Measurements from ENCODE around the gene VSX1. TPM values are rescaled to one million over a fixed set of nuclear protein-coding genes. Genes with fewer than 3 reads are reported as not detected.
A peak's percentile ranks its signal among the peaks of the same experiment; 100 is the strongest.

VSX1 gene
- total RNA-seq, 1 donor, result not detected

- no peak for DNase-seq (ENCODE audit: low read depth)
- TF ChIP-seq CTCF (IDR thresholded peaks at IDR 0.05; ENCODE audit: insufficient read depth, low read length), result no peak
These were observed 46.0 kb downstream of the VSX1 start for GRCh38 chr20:25035921-25036320.

GRCh38 chr20:25033924-25034300, 48.0 kb downstream of the VSX1 start:
- DNase-seq (ENCODE audit: low read depth), result no peak
- TF ChIP-seq CTCF (IDR thresholded peaks at IDR 0.05; ENCODE audit: insufficient read depth, low read length), result no peak
- H3K4me3 ChIP-seq (ENCODE audit: low read depth, low read length), result no peak overlapping the region

More at GRCh38 chr20:25035921-25036320, 46.0 kb downstream of the VSX1 start:
- H3K4me3 ChIP-seq (ENCODE audit: low read depth, low read length), result no peak overlapping the region

- peak; percentile 23 for DNase-seq (ENCODE audit: low read depth)
These were observed 48.5 kb downstream of the VSX1 start for GRCh38 chr20:25033265-25033923.

GRCh38 chr20:25032478-25033264, 49.3 kb downstream of the VSX1 start:
- no peak overlapping the region for H3K4me3 ChIP-seq (ENCODE audit: low read depth, low read length)
- TF ChIP-seq CTCF (IDR thresholded peaks at IDR 0.05; ENCODE audit: insufficient read depth, low read length), result no peak
- DNase-seq (ENCODE audit: low read depth), result peak; percentile 33

More at GRCh38 chr20:25033265-25033923, 48.5 kb downstream of the VSX1 start:
- no peak overlapping the region for H3K4me3 ChIP-seq (ENCODE audit: low read depth, low read length)
- TF ChIP-seq CTCF (IDR thresholded peaks at IDR 0.05; ENCODE audit: insufficient read depth, low read length), result no peak

GRCh38 chr20:25032065-25032477, 49.9 kb downstream of the VSX1 start:
- H3K4me3 ChIP-seq (ENCODE audit: low read depth, low read length), result no peak overlapping the region
- no peak for DNase-seq (ENCODE audit: low read depth)
- TF ChIP-seq CTCF (IDR thresholded peaks at IDR 0.05; ENCODE audit: insufficient read depth, low read length), result no peak

GRCh38 chr20:25031241-25031640, 50.7 kb downstream of the VSX1 start:
- TF ChIP-seq CTCF (IDR thresholded peaks at IDR 0.05; ENCODE audit: insufficient read depth, low read length), result no peak
- DNase-seq (ENCODE audit: low read depth), result no peak
- H3K4me3 ChIP-seq (ENCODE audit: low read depth, low read length), result no peak overlapping the region

Measured in fibroblast of the aortic adventitia (primary cell).